HL-60 (cell line): ENCODE data around the gene CREB3.

Source experiments
- CTCF ChIP-seq: IDR thresholded peaks from one replicate; pipeline ENCODE4 v1.5.1; 2011; ENCODE audit warnings: low read length, control low read depth, inconsistent platforms; ENCODE audit not compliant: insufficient read depth
- GABPA ChIP-seq: IDR thresholded peaks from 2 replicates; pipeline ENCODE4 v1.6.1; 2012; ENCODE audit warnings: low read depth
- POLR2AphosphoS5 ChIP-seq: IDR thresholded peaks from 2 replicates; pipeline ENCODE4 v1.6.1; 2012; ENCODE audit warnings: low read depth
- SPI1 ChIP-seq: IDR thresholded peaks from 2 replicates; pipeline ENCODE4 v1.6.1; 2012; ENCODE audit warnings: low read depth, mild to moderate bottlenecking, borderline replicate concordance

- TF ChIP-seq CTCF = no peak
- no peak for TF ChIP-seq GABPA
- no peak for TF ChIP-seq POLR2AphosphoS5
- TF ChIP-seq SPI1 = peak; percentile 29; the same call in 1 of the 2 replicates
These were observed 17.2 kb downstream of the CREB3 start for GRCh38 chr9:35749515-35750255.
